GM23338 (cell line): ENCODE measurements around the gene KAZALD1. TPM values are rescaled to one million over a fixed set of nuclear protein-coding genes. Genes with fewer than 3 reads are reported as not detected.

Experiments used
- ATAC-seq: fragments of 200-7000 bp; cut with Tn5 transposase; 3 replicates; pipeline ENCODE4 v1.9.1; 2020
- DNase-seq: peaks from one replicate; pipeline ENCODE4 v3.0.0-alpha.2; 2015; ENCODE audit warnings: low spot score
- H2AFZ ChIP-seq: fragments of 200-600 bp; sonication (generic); 2 replicates; pipeline ENCODE4 v1.8.0; 2016; ENCODE audit warnings: antibody characterized with exemption, mild to moderate bottlenecking, moderate library complexity
- H3F3A ChIP-seq: fragments of 200-600 bp; sonication (generic); replicated peaks from 2 replicates; pipeline ENCODE4 v1.8.0; 2017; ENCODE audit warnings: antibody characterized with exemption, mixed run types, low read depth
- H3K27ac ChIP-seq: fragments of 200-600 bp; sonication (generic); 2 replicates; pipeline ENCODE4 v1.6.1; 2016; ENCODE audit warnings: low read depth
- H3K27me3 ChIP-seq: fragments of 200-600 bp; sonication (generic); 2 replicates; pipeline ENCODE4 v1.8.0; 2016; ENCODE audit warnings: mild to moderate bottlenecking, mixed run types, moderate library complexity; ENCODE audit not compliant: insufficient read depth
- H3K36me3 ChIP-seq: fragments of 200-600 bp; sonication (generic); 2 replicates; pipeline ENCODE4 v1.8.0; 2016; ENCODE audit warnings: mild to moderate bottlenecking; ENCODE audit not compliant: insufficient read depth
- H3K4me1 ChIP-seq: fragments of 200-600 bp; sonication (generic); 2 replicates; pipeline ENCODE4 v1.8.0; 2016; ENCODE audit warnings: mild to moderate bottlenecking, moderate library complexity; ENCODE audit not compliant: insufficient read depth
- H3K4me2 ChIP-seq: fragments of 200-600 bp; sonication (generic); 2 replicates; pipeline ENCODE4 v1.7.1; 2017; ENCODE audit warnings: mixed run types
- H3K4me3 ChIP-seq: fragments of 200-600 bp; sonication (generic); 2 replicates; pipeline ENCODE4 v1.6.1; 2016; ENCODE audit warnings: mixed run types
- H3K79me2 ChIP-seq: fragments of 200-600 bp; sonication (generic); replicated peaks from 2 replicates; pipeline ENCODE4 v1.8.0; 2017; ENCODE audit warnings: mild to moderate bottlenecking; ENCODE audit not compliant: insufficient read depth
- H3K9me2 ChIP-seq: fragments of 200-600 bp; sonication (generic); 2 replicates; pipeline ENCODE4 v1.8.0; 2017; ENCODE audit not compliant: insufficient read depth
- H4K20me1 ChIP-seq: fragments of 200-600 bp; sonication (generic); replicated peaks from 2 replicates; pipeline ENCODE4 v1.8.0; 2017; ENCODE audit warnings: mild to moderate bottlenecking; ENCODE audit not compliant: insufficient read depth
- H3K27ac Mint-ChIP-seq: 2 replicates; pipeline ENCODE4 v1.8.0; 2020; ENCODE audit warnings: inconsistent platforms, mild to moderate bottlenecking, moderate library complexity, mixed read lengths
- H3K27me3 Mint-ChIP-seq: 3 replicates; pipeline ENCODE4 v1.8.0; 2022; ENCODE audit warnings: low read depth, mild to moderate bottlenecking, moderate library complexity, mixed read lengths, inconsistent platforms; ENCODE audit not compliant: insufficient read depth, poor library complexity
- H3K36me3 Mint-ChIP-seq: 3 replicates; pipeline ENCODE4 v1.8.0; 2021; ENCODE audit warnings: low read depth, mild to moderate bottlenecking, inconsistent platforms, moderate library complexity, mixed read lengths
- H3K4me1 Mint-ChIP-seq: 3 replicates; pipeline ENCODE4 v1.8.0; 2020; ENCODE audit warnings: mild to moderate bottlenecking, inconsistent platforms, mixed read lengths
- H3K4me3 Mint-ChIP-seq: 3 replicates; pipeline ENCODE4 v1.8.0; 2021; ENCODE audit warnings: moderate library complexity, mild to moderate bottlenecking, inconsistent platforms, mixed read lengths
- H3K9me3 Mint-ChIP-seq: 3 replicates; pipeline ENCODE4 v1.8.0; 2020; ENCODE audit warnings: moderate library complexity, mild to moderate bottlenecking, inconsistent platforms, mixed read lengths
- CREB1 ChIP-seq: fragments of 250-450 bp; sonication (Bioruptor Pico); IDR thresholded peaks from 2 replicates; pipeline ENCODE4 v1.5.0; 2020; ENCODE audit warnings: low read depth, mild to moderate bottlenecking, moderate library complexity
- CTCF ChIP-seq, 2 experiments: fragments of 200-600 bp in 1 of 2; sonication (generic) in 1 of 2; conservative IDR thresholded peaks; 2 replicates each; pipeline versions ENCODE4 v1.5.1 to v1.6.1; 2016 to 2017; ENCODE audit warnings: antibody characterized with exemption in 2 of 2, low read depth in 2 of 2, mild to moderate bottlenecking in 2 of 2, moderate library complexity in 1 of 2
- EZH2 ChIP-seq: fragments of 200-600 bp; sonication (generic); IDR thresholded peaks from one replicate; pipeline ENCODE4 v1.8.0; 2017; ENCODE audit warnings: antibody characterized with exemption, mild to moderate bottlenecking, low read depth; ENCODE audit not compliant: unreplicated experiment
- EZH2phosphoT487 ChIP-seq: fragments of 200-600 bp; sonication (generic); IDR thresholded peaks from one replicate; pipeline ENCODE4 v1.8.1; 2018; ENCODE audit warnings: antibody characterized with exemption; ENCODE audit not compliant: unreplicated experiment
- JUNB ChIP-seq: IDR thresholded peaks from one replicate; pipeline ENCODE4 v1.6.1; 2016; ENCODE audit warnings: antibody characterized with exemption; ENCODE audit not compliant: unreplicated experiment
- NANOG ChIP-seq: IDR thresholded peaks from 2 replicates; pipeline ENCODE4 v1.6.1; 2016; ENCODE audit warnings: antibody characterized with exemption, borderline replicate concordance
- POLR2AphosphoS5 ChIP-seq: IDR thresholded peaks from 2 replicates; pipeline ENCODE4 v1.6.1; 2016; ENCODE audit warnings: antibody characterized with exemption, low read depth
- REST ChIP-seq: IDR thresholded peaks from one replicate; pipeline ENCODE4 v1.6.1; 2018; ENCODE audit warnings: antibody characterized with exemption; ENCODE audit not compliant: unreplicated experiment
- STAT1 ChIP-seq: IDR thresholded peaks from one replicate; pipeline ENCODE4 v1.6.1; 2016; ENCODE audit warnings: antibody characterized with exemption; ENCODE audit not compliant: unreplicated experiment
- ZNF114 ChIP-seq: fragments of 250-450 bp; sonication (Bioruptor Pico); IDR thresholded peaks from 2 replicates; pipeline ENCODE4 v1.5.0; 2020; ENCODE audit warnings: mild to moderate bottlenecking, moderate library complexity
- ZNF331 ChIP-seq: fragments of 250-450 bp; sonication (Bioruptor Pico); IDR thresholded peaks from 2 replicates; pipeline ENCODE4 v1.5.0; 2020; ENCODE audit warnings: low read depth, mild to moderate bottlenecking, moderate library complexity
- polyA plus RNA-seq: library from polyadenylated mRNA; unstranded; fragments of >200 nt; fragmentation: Nextera tagmentation; extraction: Ambion mirVana; gene quantifications from 2 replicates; pipeline ENCODE4 v1.2.1, GENCODE V29; 2016
- total RNA-seq: library from RNA; depleted of rRNA; stranded (reverse); fragments of >200 nt; shearing (Covaris generic); gene quantifications from 2 replicates; pipeline ENCODE4 v1.2.3, GENCODE V29; 2014
- TF ChIP-seq, protein P1 (sequence below): IDR thresholded peaks from 2 replicates; pipeline ENCODE4 v1.6.1; 2016; ENCODE audit warnings: antibody characterized with exemption
- TF ChIP-seq, protein P2 (sequence below): fragments of 250-450 bp; sonication (Bioruptor Pico); IDR thresholded peaks from 2 replicates; pipeline ENCODE4 v1.5.0; 2020; ENCODE audit warnings: mild to moderate bottlenecking, moderate library complexity

KAZALD1 gene
- total and polyA plus RNA-seq, 2 experiments from 2014 or later = 0.27 to 1.3 TPM

- H3K4me1 ChIP-seq = peaks cover 9% of the 10 kb centered on the region; the same call in 1 of the 2 replicates
- H3K27ac ChIP-seq = no peak overlapping the region
- no peaks in the 10 kb centered on the region for H3K9me2 ChIP-seq
- no peaks in the 10 kb centered on the region for H4K20me1 ChIP-seq
- DNase-seq (no peak), ATAC-seq (no peak)
- no peaks in the 10 kb centered on the region for H3K79me2 ChIP-seq
- no peak overlapping the region for H3K4me3 ChIP-seq
- H3K36me3 ChIP-seq = no peaks in the 10 kb centered on the region
- TF ChIP-seq CREB1 (CRISPR knock-in tag) = no peak
- TF ChIP-seq ZNF114 = no peak
- no peak for TF ChIP-seq ZNF331 (CRISPR knock-in tag)
- no peak for TF ChIP-seq REST
- TF ChIP-seq, protein P1, sequence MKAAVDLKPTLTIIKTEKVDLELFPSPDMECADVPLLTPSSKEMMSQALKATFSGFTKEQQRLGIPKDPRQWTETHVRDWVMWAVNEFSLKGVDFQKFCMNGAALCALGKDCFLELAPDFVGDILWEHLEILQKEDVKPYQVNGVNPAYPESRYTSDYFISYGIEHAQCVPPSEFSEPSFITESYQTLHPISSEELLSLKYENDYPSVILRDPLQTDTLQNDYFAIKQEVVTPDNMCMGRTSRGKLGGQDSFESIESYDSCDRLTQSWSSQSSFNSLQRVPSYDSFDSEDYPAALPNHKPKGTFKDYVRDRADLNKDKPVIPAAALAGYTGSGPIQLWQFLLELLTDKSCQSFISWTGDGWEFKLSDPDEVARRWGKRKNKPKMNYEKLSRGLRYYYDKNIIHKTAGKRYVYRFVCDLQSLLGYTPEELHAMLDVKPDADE = no peak
- TF ChIP-seq, protein P2, sequence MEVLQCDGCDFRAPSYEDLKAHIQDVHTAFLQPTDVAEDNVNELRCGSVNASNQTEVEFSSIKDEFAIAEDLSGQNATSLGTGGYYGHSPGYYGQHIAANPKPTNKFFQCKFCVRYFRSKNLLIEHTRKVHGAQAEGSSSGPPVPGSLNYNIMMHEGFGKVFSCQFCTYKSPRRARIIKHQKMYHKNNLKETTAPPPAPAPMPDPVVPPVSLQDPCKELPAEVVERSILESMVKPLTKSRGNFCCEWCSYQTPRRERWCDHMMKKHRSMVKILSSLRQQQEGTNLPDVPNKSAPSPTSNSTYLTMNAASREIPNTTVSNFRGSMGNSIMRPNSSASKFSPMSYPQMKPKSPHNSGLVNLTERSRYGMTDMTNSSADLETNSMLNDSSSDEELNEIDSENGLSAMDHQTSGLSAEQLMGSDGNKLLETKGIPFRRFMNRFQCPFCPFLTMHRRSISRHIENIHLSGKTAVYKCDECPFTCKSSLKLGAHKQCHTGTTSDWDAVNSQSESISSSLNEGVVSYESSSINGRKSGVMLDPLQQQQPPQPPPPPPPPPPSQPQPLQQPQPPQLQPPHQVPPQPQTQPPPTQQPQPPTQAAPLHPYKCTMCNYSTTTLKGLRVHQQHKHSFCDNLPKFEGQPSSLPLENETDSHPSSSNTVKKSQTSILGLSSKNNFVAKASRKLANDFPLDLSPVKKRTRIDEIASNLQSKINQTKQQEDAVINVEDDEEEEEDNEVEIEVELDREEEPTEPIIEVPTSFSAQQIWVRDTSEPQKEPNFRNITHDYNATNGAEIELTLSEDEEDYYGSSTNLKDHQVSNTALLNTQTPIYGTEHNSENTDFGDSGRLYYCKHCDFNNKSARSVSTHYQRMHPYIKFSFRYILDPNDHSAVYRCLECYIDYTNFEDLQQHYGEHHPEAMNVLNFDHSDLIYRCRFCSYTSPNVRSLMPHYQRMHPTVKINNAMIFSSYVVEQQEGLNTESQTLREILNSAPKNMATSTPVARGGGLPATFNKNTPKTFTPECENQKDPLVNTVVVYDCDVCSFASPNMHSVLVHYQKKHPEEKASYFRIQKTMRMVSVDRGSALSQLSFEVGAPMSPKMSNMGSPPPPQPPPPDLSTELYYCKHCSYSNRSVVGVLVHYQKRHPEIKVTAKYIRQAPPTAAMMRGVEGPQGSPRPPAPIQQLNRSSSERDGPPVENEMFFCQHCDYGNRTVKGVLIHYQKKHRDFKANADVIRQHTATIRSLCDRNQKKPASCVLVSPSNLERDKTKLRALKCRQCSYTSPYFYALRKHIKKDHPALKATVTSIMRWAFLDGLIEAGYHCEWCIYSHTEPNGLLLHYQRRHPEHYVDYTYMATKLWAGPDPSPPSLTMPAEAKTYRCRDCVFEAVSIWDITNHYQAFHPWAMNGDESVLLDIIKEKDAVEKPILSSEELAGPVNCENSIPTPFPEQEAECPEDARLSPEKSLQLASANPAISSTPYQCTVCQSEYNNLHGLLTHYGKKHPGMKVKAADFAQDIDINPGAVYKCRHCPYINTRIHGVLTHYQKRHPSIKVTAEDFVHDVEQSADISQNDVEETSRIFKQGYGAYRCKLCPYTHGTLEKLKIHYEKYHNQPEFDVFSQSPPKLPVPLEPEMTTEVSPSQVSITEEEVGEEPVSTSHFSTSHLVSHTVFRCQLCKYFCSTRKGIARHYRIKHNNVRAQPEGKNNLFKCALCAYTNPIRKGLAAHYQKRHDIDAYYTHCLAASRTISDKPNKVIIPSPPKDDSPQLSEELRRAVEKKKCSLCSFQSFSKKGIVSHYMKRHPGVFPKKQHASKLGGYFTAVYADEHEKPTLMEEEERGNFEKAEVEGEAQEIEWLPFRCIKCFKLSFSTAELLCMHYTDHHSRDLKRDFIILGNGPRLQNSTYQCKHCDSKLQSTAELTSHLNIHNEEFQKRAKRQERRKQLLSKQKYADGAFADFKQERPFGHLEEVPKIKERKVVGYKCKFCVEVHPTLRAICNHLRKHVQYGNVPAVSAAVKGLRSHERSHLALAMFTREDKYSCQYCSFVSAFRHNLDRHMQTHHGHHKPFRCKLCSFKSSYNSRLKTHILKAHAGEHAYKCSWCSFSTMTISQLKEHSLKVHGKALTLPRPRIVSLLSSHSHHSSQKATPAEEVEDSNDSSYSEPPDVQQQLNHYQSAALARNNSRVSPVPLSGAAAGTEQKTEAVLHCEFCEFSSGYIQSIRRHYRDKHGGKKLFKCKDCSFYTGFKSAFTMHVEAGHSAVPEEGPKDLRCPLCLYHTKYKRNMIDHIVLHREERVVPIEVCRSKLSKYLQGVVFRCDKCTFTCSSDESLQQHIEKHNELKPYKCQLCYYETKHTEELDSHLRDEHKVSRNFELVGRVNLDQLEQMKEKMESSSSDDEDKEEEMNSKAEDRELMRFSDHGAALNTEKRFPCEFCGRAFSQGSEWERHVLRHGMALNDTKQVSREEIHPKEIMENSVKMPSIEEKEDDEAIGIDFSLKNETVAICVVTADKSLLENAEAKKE = no peak
- no peak for TF ChIP-seq CTCF (conservative IDR thresholded peaks at IDR 0.05; ENCODE audit: low read depth in 2 of 2)
- TF ChIP-seq EZH2phosphoT487 = no peak
- TF ChIP-seq NANOG = no peak
- TF ChIP-seq POLR2AphosphoS5 = no peak
- no peak for TF ChIP-seq JUNB
- no peak for TF ChIP-seq EZH2
- no peak for TF ChIP-seq STAT1
- no peaks in the 10 kb centered on the region; the same call in 2 of the 3 replicates for H3K9me3 Mint-ChIP-seq
- H3K27me3 Mint-ChIP-seq = peaks cover 57% of the 10 kb centered on the region
- H3K4me1 Mint-ChIP-seq = peaks cover 5% of the 10 kb centered on the region
- H3K4me2 ChIP-seq = peak overlapping the region; percentile 83; the same call in 1 of the 2 replicates
- peak overlapping the region; percentile 42; the same call in 1 of the 3 replicates for H3K4me3 Mint-ChIP-seq
- no peaks in the 10 kb centered on the region for H3F3A ChIP-seq
- no peak overlapping the region for H3K27ac Mint-ChIP-seq
- no peaks in the 10 kb centered on the region; the same call in 2 of the 3 replicates for H3K36me3 Mint-ChIP-seq
- H3K27me3 ChIP-seq = peaks cover 61% of the 10 kb centered on the region
- H2AFZ ChIP-seq = no peak overlapping the region
Measured at GRCh38 chr10:101019440-101019703, 42.4 kb upstream of the KAZALD1 start.
